ENCODE results near the gene PARD6A.

Gene PARD6A

DNA sequence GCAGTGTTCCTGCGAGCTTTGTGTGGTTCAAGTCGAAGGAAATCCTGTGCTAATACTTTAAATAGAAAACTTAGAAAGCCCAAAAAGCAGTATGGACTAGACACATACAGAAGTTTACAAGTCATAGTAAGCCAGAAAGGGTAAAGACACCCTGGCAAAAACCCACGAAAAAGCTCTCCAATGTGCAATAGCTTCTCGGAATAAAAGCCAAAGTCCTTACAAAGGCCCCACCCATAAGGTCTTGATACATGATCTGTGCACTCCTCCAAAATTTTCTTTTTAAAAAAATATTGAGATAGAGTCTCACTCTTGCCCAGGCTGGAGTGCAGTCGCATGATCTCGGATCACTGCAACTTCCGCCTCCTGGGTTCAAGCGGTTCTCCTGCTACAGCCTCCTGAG is 16.2 kb downstream of the PARD6A start:
- no peak for TF ChIP-seq TEAD4 (IDR thresholded peaks at IDR 0.05)
- no peak for TF ChIP-seq CEBPB (IDR thresholded peaks at IDR 0.05)
- TF ChIP-seq ZBTB7A (IDR thresholded peaks at IDR 0.05; ENCODE audit: low read depth): no peak
- TF ChIP-seq EP300 (IDR thresholded peaks at IDR 0.05; ENCODE audit: borderline replicate concordance): no peak
- TF ChIP-seq CREB1 (IDR thresholded peaks at IDR 0.05; ENCODE audit: low read depth): no peak
- TF ChIP-seq NFIC (IDR thresholded peaks at IDR 0.05): no peak
- TF ChIP-seq FOXM1 (IDR thresholded peaks at IDR 0.05; ENCODE audit: borderline replicate concordance, low read depth): no peak
- TF ChIP-seq, protein P1, sequence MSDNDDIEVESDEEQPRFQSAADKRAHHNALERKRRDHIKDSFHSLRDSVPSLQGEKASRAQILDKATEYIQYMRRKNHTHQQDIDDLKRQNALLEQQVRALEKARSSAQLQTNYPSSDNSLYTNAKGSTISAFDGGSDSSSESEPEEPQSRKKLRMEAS (IDR thresholded peaks at IDR 0.05): no peak
- no peak for TF ChIP-seq TCF12 (IDR thresholded peaks at IDR 0.05; ENCODE audit: low read depth)
- TF ChIP-seq TAF1 (IDR thresholded peaks at IDR 0.05; ENCODE audit: low read depth): no peak
- no peak for TF ChIP-seq REST (IDR thresholded peaks at IDR 0.05; ENCODE audit: low read depth)

- TF ChIP-seq FOXM1 (IDR thresholded peaks at IDR 0.05; ENCODE audit: borderline replicate concordance, low read depth) (no peak), ZBTB7A (IDR thresholded peaks at IDR 0.05; ENCODE audit: low read depth) (no peak), TCF12 (IDR thresholded peaks at IDR 0.05; ENCODE audit: low read depth) (no peak), REST (IDR thresholded peaks at IDR 0.05; ENCODE audit: low read depth) (no peak), YY1 (IDR thresholded peaks at IDR 0.05; ENCODE audit: low read depth) (no peak), RAD21 (IDR thresholded peaks at IDR 0.05; ENCODE audit: low read depth) (no peak), EGR1 (IDR thresholded peaks at IDR 0.05) (no peak), TAF1 (IDR thresholded peaks at IDR 0.05; ENCODE audit: low read depth) (no peak), EP300 (IDR thresholded peaks at IDR 0.05; ENCODE audit: borderline replicate concordance) (no peak), TEAD4 (IDR thresholded peaks at IDR 0.05) (no peak), USF1 (IDR thresholded peaks at IDR 0.05) (no peak), NFIC (IDR thresholded peaks at IDR 0.05) (no peak), CREB1 (IDR thresholded peaks at IDR 0.05; ENCODE audit: low read depth) (no peak), CEBPB (IDR thresholded peaks at IDR 0.05) (no peak)
- TF ChIP-seq, protein P1 (IDR thresholded peaks at IDR 0.05): no peak
Observed at GRCh38 chr16:67677712-67678111, 17.0 kb downstream of the PARD6A start.

- TF ChIP-seq RAD21 (IDR thresholded peaks at IDR 0.05; ENCODE audit: low read depth) (no peak), EGR1 (IDR thresholded peaks at IDR 0.05) (no peak)
Observed at GRCh38 chr16:67678354-67679023, 17.7 kb downstream of the PARD6A start.

DNA sequence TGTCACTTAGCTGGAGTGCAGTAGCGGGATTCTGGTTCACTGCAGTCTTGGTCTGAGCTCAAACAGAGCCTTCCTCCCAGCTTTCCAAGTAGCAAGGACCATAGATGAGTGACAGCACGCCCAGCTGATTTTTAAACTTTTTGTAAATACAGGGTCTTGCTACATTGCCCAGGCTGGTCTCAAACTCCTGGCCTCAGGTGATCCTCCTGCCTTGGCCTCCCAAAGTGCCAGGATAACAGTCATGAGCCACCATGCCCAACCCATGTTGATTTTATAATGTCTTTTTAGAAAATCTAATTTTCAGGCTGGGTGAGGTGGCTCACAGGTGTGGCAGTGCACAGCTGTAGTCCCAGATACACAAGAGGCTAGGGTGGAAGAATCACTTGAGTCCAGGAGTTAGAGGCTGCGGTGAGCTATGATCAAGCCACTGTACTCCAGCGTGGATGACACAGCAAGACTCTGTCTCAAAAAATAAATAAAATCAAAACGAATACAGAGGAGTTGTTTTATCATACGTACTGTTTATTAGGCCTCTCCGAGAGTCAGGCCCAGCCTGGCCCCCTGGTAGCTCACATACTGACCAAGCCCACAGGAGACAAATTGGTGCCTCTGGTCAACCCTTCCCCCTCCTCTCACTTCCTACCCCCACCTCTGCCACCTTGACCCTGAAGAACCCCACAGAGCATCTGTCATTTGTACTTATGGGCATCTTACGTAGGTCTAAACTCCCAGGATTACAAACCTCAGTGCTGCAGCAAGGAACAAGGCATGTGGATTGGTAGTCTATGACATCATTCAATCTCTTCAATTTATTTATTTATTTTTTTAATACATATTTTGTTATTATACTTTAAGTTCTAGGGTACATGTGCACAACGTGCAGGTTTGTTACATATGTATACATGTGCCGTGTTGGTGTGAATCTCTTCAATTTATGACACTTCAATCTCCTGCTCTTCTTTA is 19.5 kb downstream of the PARD6A start:
- TF ChIP-seq CREB1 (IDR thresholded peaks at IDR 0.05; ENCODE audit: low read depth) (no peak), TCF12 (IDR thresholded peaks at IDR 0.05; ENCODE audit: low read depth) (no peak), TEAD4 (IDR thresholded peaks at IDR 0.05) (no peak), REST (IDR thresholded peaks at IDR 0.05; ENCODE audit: low read depth) (no peak), USF1 (IDR thresholded peaks at IDR 0.05) (no peak), RAD21 (IDR thresholded peaks at IDR 0.05; ENCODE audit: low read depth) (no peak), EGR1 (IDR thresholded peaks at IDR 0.05) (no peak), FOXM1 (IDR thresholded peaks at IDR 0.05; ENCODE audit: borderline replicate concordance, low read depth) (no peak), TAF1 (IDR thresholded peaks at IDR 0.05; ENCODE audit: low read depth) (no peak), CEBPB (IDR thresholded peaks at IDR 0.05) (no peak), ZBTB7A (IDR thresholded peaks at IDR 0.05; ENCODE audit: low read depth) (no peak), YY1 (IDR thresholded peaks at IDR 0.05; ENCODE audit: low read depth) (no peak)
